Neural progenitor cell (in vitro differentiated cells): ENCODE measurements around the gene SMS.

Experiments
- CTCF ChIP-seq: fragments of 200-600 bp; sonication (generic); IDR thresholded peaks from 2 replicates; pipeline ENCODE4 v1.5.1; 2017; ENCODE audit warnings: antibody characterized with exemption, mild to moderate bottlenecking
- EZH2 ChIP-seq: fragments of 200-600 bp; sonication (generic); IDR thresholded peaks from 2 replicates; pipeline ENCODE4 v1.6.1; 2017; ENCODE audit warnings: antibody characterized with exemption, mild to moderate bottlenecking, moderate library complexity

- TF ChIP-seq EZH2 (no peak), CTCF (no peak)
These were observed 22.8 kb downstream of the SMS start for GRCh38 chrX:21963269-21963668.
